Mucosa of descending colon (tissue), 3 donors: Measurements from ENCODE around the gene BTBD19. TPM values are rescaled to one million over a fixed set of nuclear protein-coding genes. Genes with fewer than 3 reads are reported as not detected.
A peak's percentile ranks its signal among the peaks of the same experiment; 100 is the strongest.
"Not testable (repeated sequence)": the region's sequence is repeated elsewhere in the genome, so short reads cannot be mapped to it uniquely, and the experiment has no call there.

ENCODE experiments used
- ATAC-seq: fragments of 200-7000 bp; cut with Tn5 transposase; one replicate; pipeline ENCODE4 v1.9.1; 2020; ENCODE audit warnings: mild to moderate bottlenecking, moderate library complexity
- DNase-seq, 3 donors: peaks; one replicate each; pipeline ENCODE4 v3.0.0-alpha.2; 2020
- H3K36me3 ChIP-seq: fragments of 200-600 bp; one replicate; pipeline ENCODE4 v1.8.0; 2021; ENCODE audit warnings: low read depth, mild to moderate bottlenecking
- H3K4me1 ChIP-seq: fragments of 200-600 bp; one replicate; pipeline ENCODE4 v1.8.0; 2021; ENCODE audit warnings: low read depth, mild to moderate bottlenecking
- H3K4me3 ChIP-seq: fragments of 200-600 bp; one replicate; pipeline ENCODE4 v1.8.0; 2021; ENCODE audit warnings: mild to moderate bottlenecking
- H3K9me3 ChIP-seq: fragments of 200-600 bp; one replicate; pipeline ENCODE4 v1.8.0; 2021; ENCODE audit warnings: mild to moderate bottlenecking
- intact Hi-C, 2 donors: fragments of 100-400 bp; cut with DNase I in 1 of 2; cut with micrococcal nuclease in 1 of 2; formaldehyde crosslinking; loops; one replicate each; pipeline versions ENCODE4 v1.11.0 to v1.11.1; 2022; cut with DNase I, micrococcal nuclease
- long read RNA-seq, 2 donors: library from polyadenylated mRNA; unstranded; transcript quantifications; one replicate each; pipeline ENCODE4 v2.0.0, GENCODE V29; 2019 to 2021
- total RNA-seq, 3 donors: library from RNA; stranded (reverse); fragmentation: NEBNext Ultra II Directional in 2 of 3; extraction: Animal tissue kit (Norgen Biotek cat#: 25700) in 2 of 3; gene quantifications; one replicate each; pipeline versions ENCODE4 v1.2.1 to v1.2.4, GENCODE V29; 2021 to 2023
- TF ChIP-seq, protein P1 (sequence below): fragments of 200-600 bp; IDR thresholded peaks from one replicate; pipeline ENCODE4 v1.8.0; 2022; ENCODE audit warnings: antibody characterized with exemption, mild to moderate bottlenecking
- donor health status: DM: no; HTN: no; CAD: no; lungs with moderate emphysema.
- donor health status: DM: no; HTN: no; CAD: no.
- donor health status: DM: no; HTN: yes; CAD: no.

Gene BTBD19, protein sequence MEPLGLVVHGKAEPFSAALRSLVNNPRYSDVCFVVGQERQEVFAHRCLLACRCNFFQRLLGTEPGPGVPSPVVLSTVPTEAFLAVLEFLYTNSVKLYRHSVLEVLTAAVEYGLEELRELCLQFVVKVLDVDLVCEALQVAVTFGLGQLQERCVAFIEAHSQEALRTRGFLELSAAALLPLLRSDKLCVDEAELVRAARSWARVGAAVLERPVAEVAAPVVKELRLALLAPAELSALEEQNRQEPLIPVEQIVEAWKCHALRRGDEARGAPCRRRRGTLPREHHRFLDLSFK
- total RNA-seq: 1 to 10 TPM; 2.8 to 4.4 (median 3.2) TPM
- long read RNA-seq, donor 1, partial matches to known transcripts: 1 of 4 reads
- long read RNA-seq, donor 1, other reads (novel, unspliced or antisense): 2 of 4 reads
- long read RNA-seq, donor 2, partial matches to known transcripts: 0 of 1 reads
- long read RNA-seq, donor 2, other reads (novel, unspliced or antisense): 1 of 1 reads

DNA sequence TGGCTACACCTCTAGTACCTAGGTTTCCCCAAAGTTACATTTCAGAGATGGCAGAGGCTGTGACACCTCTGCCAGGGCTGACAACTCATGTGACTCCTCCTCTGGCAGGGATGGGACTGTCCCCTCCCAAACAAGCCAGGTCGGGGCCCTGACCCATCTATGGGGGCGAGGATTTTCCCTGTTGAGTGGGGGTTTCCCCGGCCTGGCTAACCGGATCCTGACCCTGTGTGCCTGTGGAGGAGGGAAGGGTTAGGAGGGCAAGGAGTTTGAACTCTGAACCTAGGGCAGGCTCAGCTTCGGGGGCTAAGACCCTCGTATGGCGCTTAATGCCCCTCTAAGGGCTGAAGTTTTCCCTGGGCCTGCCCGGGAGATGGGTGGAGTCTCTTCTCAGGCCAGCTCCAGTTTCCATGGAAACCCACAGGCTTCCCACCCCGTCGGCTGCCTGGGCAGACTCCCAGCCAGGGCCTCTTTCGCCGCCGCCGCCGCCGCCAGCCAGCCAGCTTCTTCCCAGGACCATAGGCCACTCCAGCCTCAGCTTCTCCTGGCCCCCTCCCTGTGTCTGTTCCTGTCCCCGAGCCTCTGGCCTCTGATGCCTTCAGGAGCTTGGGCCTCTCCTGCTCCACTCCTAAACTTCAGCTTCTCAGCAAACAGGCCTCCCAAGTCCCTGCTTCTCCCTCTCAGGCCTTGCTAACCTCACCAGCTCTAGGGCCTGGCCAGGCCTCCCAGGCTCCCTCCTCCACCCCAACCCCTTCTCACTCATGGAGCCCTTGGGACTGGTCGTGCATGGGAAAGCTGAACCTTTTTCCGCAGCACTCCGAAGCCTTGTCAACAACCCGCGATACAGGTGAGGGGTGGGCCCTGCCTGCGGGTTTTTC, at the start of gene BTBD19:
Gene BTBD19, plus strand, starts transcription at position 461 of the 875 bp plus-strand sequence. Its CDS starts 298 bp downstream, at position 759.
- intact Hi-C loops: no loop called here
- Histone ChIP-seq H3K36me3 (no peaks in the 10 kb centered on the region), H3K4me3 (no peak within 1 kb of the TSS), H3K4me1 (peaks cover 45% of the 10 kb centered on the region), H3K9me3 (no peaks in the 10 kb centered on the region)
- TF ChIP-seq, protein P1, sequence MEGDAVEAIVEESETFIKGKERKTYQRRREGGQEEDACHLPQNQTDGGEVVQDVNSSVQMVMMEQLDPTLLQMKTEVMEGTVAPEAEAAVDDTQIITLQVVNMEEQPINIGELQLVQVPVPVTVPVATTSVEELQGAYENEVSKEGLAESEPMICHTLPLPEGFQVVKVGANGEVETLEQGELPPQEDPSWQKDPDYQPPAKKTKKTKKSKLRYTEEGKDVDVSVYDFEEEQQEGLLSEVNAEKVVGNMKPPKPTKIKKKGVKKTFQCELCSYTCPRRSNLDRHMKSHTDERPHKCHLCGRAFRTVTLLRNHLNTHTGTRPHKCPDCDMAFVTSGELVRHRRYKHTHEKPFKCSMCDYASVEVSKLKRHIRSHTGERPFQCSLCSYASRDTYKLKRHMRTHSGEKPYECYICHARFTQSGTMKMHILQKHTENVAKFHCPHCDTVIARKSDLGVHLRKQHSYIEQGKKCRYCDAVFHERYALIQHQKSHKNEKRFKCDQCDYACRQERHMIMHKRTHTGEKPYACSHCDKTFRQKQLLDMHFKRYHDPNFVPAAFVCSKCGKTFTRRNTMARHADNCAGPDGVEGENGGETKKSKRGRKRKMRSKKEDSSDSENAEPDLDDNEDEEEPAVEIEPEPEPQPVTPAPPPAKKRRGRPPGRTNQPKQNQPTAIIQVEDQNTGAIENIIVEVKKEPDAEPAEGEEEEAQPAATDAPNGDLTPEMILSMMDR: no peak
- ATAC-seq (peak; percentile 3), DNase-seq (peak; percentile 61 to 83 (median 76))

DNA sequence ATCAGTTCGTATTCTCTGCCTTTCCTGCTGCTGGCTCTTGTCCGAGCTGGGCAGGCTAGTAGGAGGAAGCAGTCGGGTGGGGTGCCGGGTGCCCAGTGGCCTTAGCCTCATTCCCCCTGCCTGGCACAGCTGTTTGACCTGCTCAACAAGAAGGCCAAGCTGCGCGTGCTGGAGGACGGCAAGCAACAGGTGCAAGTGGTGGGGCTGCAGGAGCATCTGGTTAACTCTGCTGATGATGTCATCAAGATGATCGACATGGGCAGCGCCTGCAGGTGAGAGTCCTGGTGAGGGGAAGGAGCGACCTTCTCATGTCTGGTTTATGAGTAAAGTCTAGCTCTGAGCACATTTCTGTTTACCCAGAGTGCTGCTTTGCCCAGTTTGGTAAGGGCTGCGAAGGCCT, 49.2 kb upstream of the BTBD19 start:
- Histone ChIP-seq H3K9me3 (no peaks in the 10 kb centered on the region), H3K4me3 (no peak overlapping the region), H3K36me3 (no peaks in the 10 kb centered on the region), H3K4me1 (no peaks in the 10 kb centered on the region)
- intact Hi-C loops: no loop called here
- ATAC-seq (no peak), DNase-seq (no peak)
- TF ChIP-seq, protein P1: no peak

DNA sequence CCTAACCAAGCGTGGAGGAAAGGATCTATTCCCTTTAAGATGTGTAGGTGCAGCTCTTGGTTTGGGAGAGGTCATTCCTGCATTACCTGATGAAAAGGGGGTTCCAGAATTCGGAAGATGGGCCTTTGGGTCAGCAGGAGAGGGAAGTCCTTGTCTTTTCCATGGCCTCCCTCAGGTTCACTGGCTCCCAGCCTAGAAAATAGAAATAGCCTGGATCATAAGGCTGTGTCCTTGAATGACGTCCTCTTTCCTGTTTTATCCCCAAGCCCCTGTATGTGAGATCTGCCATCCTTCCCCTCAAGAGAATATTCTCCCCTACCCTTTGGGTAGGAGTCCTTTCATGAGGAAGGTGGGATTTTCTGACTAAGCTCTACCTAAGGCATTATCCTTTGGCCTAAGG, 47.4 kb upstream of the BTBD19 start:
- no peak for DNase-seq
- Histone ChIP-seq H3K4me3 (no peak overlapping the region), H3K36me3 (no peaks in the 10 kb centered on the region), H3K9me3 (no peaks in the 10 kb centered on the region), H3K4me1 (no peaks in the 10 kb centered on the region)
- TF ChIP-seq, protein P1: no peak
- intact Hi-C loops: no loop called here
- no peak for ATAC-seq

DNA sequence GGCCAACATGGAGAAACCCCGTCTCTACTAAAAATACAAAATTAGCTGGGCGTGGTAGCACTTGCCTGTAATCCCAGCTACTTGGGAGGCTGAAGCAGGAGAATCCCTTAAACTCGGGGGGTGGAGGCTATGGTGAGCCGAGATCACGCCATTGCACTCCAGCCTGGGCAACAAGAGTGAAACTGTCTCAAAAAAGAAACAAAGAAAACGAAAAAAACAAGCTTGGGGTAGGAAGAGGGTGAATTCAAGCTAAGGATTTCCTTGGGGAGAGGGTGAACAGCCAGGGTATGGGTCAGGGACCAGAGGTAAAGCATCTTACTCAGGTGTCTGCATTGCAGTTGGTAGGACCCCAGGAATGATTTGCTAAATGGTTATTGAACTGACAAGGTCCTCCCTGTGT, 41.9 kb upstream of the BTBD19 start:
- H3K36me3 ChIP-seq, H3K4me1 ChIP-seq, intact Hi-C loops, H3K4me3 ChIP-seq, DNase-seq, ATAC-seq, H3K9me3 ChIP-seq: not testable (repeated sequence)

DNA sequence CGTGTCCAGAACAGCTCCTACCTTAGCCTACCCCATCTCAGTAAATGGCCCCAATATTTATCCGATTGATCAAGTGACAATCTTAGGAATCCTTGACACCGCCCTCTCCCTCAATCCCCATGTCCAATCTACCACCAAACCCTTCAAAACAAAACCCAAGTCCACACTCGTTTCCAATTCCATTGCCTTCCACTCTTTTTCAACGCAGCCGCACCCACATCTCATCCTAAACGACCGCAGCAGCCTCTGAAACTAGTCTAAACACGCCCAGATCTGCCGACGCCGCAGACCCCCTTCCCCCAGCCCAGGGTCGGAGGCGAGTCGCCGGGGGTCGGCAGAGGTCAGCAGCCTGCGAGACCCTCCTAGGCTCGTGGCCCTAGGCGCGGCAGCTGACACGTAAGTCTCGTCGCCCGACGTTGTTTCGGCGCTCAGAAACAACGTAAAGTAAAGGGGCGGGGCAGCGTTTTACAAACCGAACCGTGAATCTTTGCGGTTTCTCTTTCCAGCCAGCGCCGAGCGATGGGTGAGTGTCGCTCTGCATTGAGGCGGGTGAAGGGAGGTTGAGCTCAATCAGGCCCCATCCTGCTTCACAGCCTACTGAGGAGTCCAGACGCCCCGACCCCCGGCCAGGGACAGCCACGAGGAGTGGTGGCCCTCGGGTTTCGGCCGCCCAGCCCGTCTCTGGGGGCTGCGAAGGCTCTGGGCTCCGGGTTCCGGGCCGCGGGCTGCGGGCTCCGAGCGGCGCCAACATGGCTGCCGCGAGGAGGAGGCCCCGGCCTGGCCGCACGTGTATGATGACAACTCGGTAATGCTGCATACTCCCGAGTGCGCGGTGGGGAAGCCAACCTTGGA, 33.0 kb upstream of the BTBD19 start, which contains the start of gene RPS8:
Gene RPS8, plus strand, starts transcription at position 463 of the 852 bp plus-strand sequence. Its CDS starts 57 bp downstream, at position 520.
- TF ChIP-seq, protein P1: no peak
- peaks cover 19% of the 10 kb centered on the region for H3K4me1 ChIP-seq
- peak within 1 kb of the TSS; percentile 88 for H3K4me3 ChIP-seq
- ATAC-seq (peak; percentile 94), DNase-seq (peak; percentile 92 to 97 (median 93))
- intact Hi-C loops: no loop called here
- H3K36me3 ChIP-seq: no peaks in the 10 kb centered on the region
- no peaks in the 10 kb centered on the region for H3K9me3 ChIP-seq
